GM12874 (cell line): ENCODE measurements around the gene ASB4.

Experiments
- TF ChIP-seq, protein P1 (sequence below): IDR thresholded peaks from 2 replicates; pipeline ENCODE4 v1.5.1; 2011; ENCODE audit warnings: low read depth, mild to moderate bottlenecking, control low read depth, low read length, moderate library complexity; ENCODE audit not compliant: insufficient read depth

ASB4 gene

GRCh38 chr7:95578299-95578855 lies 92.6 kb downstream of the ASB4 start:
- TF ChIP-seq, protein P1, sequence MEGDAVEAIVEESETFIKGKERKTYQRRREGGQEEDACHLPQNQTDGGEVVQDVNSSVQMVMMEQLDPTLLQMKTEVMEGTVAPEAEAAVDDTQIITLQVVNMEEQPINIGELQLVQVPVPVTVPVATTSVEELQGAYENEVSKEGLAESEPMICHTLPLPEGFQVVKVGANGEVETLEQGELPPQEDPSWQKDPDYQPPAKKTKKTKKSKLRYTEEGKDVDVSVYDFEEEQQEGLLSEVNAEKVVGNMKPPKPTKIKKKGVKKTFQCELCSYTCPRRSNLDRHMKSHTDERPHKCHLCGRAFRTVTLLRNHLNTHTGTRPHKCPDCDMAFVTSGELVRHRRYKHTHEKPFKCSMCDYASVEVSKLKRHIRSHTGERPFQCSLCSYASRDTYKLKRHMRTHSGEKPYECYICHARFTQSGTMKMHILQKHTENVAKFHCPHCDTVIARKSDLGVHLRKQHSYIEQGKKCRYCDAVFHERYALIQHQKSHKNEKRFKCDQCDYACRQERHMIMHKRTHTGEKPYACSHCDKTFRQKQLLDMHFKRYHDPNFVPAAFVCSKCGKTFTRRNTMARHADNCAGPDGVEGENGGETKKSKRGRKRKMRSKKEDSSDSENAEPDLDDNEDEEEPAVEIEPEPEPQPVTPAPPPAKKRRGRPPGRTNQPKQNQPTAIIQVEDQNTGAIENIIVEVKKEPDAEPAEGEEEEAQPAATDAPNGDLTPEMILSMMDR: no peak

DNA sequence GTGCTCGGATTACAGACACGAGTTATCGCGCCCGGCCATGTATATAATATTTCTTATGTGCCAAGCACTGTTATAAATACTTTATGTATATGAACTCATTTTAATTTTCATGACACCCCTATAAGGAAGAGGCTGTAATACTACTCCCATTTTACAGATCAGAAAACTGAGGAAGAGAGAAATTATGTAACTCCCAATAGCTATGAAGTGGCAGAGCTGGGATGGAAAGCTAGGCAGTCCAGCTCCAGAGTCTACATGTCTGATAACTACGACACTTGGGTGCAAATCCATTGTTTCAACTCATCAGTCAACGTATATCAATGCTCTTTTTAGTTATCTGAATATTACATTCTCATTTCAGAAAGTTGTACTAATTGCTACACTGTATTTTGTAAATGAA lies 93.6 kb downstream of the ASB4 start:
- TF ChIP-seq, protein P1: no peak

GRCh38 chr7:95581467-95581866 lies 95.7 kb downstream of the ASB4 start:
- TF ChIP-seq, protein P1: no peak

GRCh38 chr7:95582578-95583293 lies 97.0 kb downstream of the ASB4 start:
- TF ChIP-seq, protein P1: no peak

DNA sequence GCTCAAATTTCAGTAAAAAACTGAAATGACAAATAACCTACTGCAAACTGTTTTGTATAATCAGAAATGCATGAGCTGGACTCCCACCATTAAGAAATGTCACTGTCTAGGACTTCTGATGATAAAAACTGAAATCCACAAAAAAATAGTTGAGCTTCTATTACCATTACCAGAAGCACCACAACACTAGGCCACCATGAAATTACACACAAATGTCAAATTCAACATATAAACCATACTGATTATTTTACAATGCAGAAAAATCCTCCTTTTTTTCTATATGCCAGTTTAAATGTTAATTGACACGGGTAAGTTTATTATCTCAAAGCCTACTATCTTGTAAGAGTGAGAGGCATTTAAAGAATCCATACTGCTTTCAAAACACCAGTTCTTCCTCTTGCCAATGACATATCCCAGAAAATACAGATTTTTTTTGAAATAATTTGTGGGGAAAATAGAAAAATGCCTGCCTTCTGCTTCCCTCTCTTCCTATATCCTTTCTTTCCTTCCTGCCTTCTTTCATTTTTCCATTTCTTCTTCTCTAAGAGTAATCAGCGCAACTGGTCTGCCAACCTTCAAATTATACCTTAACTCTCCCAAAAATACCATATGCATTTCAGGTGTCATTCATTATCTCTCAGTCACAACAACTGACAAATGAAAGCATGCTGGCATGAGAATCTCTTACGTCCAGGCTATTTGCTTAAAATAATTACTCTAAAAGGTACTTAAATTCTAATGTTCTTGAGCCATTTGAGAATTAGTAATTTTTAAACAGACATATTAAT lies 98.3 kb downstream of the ASB4 start:
- TF ChIP-seq, protein P1: no peak

DNA sequence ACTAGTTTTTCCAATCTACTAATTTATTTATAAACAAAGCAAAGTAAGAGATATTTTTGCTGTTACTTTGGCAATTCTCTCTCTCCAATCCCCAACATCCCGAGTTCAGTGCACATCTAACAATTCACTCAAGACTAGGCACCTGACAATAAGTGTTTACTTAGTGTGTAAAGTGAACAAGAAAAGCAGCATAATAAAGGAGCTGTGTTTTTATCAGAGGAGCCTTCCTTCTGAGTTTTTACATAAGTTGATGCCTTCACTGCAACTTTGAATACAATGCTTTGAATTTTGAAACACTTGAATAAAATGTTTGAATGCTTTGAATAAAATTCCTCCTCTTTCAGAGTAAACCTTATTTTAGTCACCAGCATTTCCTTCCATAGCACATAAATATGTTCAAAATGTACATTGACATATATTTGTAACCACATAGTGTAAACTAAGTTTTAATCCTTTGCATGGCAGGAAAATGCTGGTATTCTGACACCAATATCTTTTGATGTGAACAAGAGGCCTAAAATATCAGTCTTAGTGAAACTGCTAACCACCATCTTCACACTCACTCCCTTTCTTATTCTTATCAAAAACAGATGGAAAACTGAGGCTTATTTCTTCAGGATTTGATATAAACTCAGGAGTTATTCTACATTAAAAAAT lies 99.2 kb downstream of the ASB4 start:
- TF ChIP-seq, protein P1: no peak

- TF ChIP-seq, protein P1: no peak
Observed at GRCh38 chr7:95585426-95585789, 99.7 kb downstream of the ASB4 start.
